HG02759 (cell line): ENCODE measurements around the gene ELK3.

Source experiments
- ATAC-seq: cut with Tn5 transposase; IDR thresholded peaks from one replicate; pipeline ENCODE4 v1.9.1; 2021; ENCODE audit warnings: mild to moderate bottlenecking, moderate library complexity; ENCODE audit not compliant: unreplicated experiment

ELK3 gene

DNA sequence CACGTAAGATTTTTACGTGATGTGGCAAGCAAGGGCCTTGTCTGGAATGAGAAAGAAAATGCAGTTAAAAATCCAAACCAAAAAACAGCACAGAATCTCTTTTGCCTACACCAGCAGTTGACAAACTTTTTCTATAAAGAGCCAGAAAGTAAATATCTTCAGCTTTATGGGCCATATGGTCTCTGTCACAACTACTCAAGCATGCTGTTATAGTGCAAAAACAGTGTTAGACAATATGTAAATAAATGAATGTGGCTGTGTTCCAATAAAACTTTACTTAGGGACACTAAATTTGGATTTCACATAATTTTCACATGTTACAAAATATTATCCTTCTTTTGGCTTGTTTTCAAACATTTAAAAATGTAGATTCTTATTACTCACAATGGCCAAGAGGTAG is 6.2 kb upstream of the ELK3 start:
- ATAC-seq: no peak

DNA sequence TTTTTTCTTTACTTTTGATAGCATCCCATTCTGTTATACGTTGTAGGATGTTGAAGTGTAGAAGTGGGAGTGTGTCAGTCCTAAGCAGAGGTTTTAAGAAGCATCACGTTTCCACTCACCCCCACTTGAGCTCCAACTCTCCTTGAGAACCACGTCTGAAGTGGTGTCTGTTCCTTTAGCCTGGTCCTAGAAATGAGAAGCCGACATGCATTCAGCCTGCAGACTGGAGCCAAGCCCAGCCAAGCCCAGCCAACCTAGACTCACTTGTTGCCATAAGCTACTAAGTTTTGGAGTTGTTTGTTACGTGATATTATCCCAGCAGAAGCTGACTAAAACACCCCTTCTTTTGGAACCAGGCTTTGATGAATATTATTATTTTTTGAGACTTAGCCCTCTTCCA is 4.4 kb upstream of the ELK3 start:
- ATAC-seq: no peak

DNA sequence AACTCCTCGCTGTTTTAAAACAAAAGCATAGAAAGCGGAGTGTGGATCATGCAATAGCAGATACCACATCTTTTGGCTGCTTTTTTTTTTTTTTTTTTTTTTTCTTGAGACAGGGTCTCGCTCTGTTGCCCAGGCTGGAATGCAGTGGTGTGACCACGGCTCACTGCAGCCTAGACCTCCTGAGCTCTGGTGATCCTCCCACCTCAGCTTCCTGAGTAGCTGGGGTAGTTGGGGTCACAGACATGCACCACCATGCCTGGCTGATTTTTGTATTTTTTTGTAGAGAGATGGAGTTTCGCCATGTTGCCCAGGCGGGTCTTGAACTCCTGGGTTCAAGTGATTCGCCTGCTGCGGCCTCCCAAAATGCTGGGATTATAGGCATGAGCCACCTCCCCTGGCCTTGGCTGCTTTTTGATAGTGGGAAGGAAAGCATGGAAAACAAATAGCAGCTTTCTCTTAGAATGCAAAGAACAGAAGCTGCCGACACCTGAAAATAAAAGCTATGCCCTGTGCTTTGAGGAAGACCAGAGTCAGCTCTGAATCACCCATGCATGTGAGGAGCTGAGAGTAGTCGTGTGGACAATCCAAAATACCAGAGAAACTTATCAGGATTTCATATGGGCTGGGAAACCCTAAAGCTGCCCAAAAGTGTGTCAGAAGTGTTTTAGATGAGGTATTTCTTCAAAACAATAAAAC is 3.6 kb upstream of the ELK3 start:
- ATAC-seq: no peak

DNA sequence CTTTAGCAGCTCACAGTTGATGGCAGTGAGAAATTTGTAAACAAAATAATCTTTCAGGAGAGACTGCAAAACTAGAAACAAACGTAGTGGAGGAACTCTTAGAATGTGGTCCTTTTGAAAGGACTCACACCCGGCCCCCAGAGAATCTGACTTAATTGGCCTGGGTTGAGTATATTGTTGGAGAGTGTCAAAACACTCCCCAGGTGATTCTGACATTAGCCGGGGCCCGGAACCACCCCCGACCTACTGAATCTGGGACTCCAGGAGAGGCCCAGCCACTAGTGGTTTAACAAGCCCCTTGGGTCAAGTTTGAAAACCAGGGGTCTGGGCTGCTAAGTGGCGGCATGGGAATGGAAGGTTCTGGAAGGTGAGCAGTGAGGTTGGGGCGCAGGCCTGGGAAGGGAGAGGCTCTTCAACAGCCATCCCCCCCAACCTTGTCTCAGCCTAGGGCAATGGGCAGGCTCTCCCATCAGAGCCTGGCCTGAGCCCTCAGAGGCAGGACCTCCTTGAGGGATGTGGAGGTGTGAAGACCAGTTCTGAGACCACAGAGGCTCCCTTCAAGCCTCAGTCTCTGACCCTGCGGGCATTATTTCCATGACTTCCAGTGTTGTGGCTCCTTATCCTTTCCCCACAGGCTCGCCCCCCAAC is 1.1 kb upstream of the ELK3 start:
- no peak for ATAC-seq

DNA sequence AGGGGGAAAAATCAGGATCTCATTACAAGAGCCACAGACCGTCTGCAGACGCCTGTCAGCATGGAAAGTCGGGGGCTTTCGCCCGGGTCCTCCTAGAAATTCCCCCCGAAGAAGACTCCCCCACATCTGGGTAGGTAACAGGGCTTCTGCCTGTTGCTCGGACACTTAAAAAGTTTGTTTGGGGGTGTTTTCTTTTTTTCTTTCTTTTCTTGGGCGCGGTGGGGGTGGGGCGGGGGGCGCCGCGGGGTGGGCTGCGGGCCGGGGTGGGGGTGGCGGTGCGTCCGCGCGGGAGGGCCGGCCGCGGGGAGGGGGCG is 358 bp downstream of the ELK3 start:
- ATAC-seq: peak; percentile 16

DNA sequence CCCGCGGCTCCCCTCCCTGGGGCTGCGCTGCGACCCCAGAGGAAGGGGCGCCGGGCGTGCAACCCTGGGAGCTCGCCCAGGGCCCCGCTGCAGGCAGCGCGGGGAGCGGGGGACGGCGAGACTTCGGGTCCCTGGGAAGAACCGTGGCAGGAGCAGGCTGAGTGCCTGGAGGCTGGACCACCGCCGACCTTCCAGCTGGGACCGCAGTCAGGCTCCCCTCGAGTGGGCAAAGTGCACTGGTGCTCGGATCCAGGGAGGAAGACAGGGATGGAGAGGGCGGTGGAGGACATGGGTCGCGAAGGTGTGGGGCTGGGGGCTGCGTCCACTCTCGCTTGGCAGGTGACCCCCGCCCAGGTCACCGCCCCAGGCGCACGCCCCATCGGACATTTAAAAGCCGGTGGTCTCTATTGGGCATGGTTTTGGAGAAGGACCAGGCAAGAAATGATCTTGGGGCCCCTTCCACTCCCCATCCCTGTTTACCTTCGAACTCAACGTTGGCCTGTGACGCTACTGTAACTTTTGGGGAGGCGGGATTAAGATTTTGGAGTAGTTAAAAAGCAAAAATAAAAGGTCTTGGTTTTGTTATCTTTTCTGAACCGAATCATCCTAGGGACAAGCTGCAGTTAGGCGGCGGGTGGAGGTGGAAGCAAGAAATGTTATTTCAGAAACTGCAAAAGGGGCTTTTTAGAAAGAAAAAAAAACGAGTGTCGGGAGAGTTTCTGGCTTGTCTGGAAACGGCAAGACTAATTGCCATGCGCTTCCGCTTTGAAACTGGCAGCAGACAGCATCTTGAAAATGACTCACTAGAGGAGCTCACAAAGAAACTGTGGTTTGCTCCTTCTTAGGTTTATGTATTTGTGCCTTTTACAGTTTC is 1.0 kb downstream of the ELK3 start:
- peak; percentile 79 for ATAC-seq

DNA sequence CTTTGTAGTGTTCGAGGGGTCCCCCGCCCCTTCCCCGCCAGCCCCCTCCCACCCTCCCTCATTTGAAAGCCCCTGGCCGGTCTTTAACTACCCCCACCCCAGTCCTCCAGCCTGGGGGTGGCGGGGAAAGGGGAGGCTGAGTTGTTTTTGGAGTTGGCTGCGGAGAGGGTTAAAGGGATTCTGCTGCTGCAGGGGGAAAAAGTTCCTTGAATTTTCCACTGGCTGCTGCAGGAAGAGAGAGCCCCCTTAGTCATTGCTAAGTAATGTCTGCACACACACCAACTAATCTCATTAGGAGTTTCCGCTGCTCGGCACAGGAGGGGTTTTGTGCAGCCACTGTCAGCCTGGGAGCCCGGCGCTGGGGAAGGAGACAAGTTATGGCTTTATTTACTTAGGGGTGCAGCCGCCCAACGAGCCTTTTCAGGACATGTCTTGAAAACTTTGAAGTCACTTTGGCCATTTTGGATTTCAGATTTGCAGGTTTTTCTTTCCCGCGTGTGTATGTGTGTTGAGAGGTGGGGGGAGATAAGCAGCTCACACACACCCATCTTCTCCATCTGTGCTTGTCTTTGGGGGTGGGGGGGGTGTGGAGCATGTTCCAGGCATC is 1.8 kb downstream of the ELK3 start:
- ATAC-seq: no peak

DNA sequence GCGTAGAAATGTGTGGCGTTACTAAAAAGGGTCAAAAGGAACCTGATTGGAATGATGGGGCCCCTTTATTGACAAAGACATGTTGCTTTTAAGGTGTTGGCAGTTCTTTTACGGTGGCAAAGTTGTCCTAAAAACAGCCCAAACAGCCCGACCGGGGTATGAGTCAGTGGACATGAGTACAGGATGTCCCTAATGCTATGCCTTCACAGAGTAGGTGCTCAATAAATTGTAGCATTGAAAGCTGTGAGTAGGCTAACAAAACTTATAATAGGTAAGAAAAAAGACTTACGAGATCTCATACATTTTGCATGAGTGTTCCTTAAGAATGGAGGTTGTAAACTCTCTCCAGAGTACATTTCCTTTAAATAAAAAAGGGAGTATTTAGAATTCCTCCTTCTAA is 2.6 kb downstream of the ELK3 start:
- no peak for ATAC-seq

DNA sequence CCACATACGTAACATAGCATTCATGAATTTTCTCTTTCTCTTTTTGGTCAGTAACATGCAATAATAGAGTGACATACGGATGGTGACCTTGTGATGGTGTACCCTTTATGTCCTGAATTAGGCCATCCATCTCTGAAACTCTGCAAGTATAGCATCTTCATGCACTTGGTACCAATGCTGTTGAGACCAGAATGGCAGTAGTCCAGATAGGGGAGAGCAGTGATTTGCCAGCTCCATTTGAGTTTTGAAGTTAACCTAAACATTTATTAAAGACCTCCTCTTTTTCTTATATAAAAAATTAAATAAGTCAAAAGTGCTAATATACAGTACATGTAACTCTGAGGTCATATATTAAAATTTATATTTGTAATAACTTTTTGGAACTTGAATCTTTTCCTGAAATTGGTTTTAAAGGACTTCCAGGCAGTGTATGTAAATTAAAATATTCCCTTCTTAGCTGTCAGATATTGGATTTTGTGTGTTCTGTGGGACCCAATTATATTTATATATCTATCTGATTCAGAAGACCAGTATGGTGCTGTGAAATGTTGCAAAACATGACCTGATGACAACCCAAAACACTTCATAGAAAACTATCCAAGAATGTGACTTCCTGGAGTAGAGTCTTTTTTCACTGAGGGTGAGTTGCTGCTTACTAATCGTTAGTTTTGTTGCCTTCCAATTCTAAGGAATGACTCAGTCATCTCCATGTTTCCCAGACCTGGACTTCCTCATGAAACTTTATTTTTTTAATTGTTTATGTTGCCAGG is 3.5 kb downstream of the ELK3 start:
- no peak for ATAC-seq

DNA sequence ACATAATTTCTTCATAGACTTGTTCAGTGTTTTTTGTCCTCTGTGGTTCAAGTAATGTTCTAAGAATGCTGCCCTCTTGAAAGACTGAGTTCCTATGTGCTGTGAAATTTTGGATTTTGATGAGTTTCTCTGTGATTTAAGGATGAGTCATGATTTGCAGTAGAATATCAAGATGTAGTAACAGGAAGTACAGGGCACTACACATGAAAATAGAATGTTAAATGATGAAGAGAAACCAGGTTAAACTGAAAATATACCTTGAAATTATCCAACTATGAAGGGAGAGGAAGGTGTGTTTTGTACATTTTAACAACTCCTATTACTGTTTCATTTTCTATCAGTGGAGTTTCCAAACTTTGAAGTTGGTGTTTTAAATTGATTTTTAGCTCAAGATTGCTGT is 4.8 kb downstream of the ELK3 start:
- ATAC-seq: no peak

DNA sequence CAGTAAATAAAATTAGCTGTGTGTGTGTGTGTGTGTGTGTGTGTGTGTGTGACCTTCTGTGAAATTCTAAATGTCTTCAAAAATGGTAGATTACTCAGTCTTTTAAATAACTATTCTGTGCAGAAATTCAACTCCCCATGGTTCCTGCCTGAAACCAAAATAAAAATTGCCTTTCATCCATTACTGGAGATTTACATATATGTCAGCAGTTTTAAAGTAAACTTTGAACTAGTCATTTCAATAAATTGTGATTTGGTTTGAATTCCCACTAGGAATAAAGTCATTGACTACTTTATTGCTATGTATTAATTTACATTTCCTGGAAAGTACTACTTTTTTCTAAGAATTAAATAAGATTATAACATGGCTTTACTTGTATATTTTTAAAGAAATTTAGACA is 5.3 kb downstream of the ELK3 start:
- ATAC-seq: no peak

DNA sequence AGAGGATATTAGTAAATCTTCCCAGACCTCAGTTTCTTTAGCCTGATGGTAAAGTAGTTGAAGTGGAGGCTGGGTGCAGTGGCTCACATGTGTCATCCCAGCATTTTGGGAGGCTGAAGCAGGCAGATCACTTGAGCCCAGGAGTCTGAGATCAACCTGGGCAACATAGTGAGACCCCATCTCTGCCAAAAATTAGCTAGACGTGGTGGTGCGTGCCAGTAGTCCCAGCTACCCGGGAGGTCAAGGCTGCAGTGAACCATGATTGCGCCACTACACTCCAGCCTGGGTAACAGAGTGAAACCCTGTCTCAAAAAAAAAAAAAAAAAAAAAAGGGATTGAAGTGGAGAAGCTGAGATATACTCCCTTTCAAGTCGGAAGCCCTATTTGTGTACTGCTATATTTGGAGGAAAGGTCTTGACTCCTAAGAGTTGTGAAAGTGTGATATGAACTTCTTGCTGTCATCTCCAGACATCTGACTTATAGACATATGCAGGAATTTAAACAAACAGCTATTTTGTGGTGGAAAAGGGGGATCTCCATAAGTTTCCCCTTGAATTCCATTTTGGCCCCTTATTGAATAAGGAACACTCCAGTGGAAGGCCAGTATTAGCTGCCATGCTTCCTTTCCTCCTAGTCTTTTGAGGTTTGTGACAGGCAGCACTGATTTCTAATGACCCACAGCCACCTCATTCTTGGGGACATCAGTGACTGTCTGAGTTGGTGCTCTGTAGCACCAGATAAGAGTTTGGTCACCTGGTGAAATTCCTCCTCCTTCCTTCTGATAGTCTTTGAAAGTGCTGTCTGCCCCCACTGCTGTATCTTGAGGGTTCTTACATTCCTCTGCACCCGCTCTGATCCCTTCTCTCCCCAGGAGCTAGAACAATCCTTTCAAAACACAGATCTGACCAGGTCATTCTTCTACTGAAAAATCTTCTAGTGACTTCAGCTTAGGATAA is 7.4 kb downstream of the ELK3 start:
- no peak for ATAC-seq

DNA sequence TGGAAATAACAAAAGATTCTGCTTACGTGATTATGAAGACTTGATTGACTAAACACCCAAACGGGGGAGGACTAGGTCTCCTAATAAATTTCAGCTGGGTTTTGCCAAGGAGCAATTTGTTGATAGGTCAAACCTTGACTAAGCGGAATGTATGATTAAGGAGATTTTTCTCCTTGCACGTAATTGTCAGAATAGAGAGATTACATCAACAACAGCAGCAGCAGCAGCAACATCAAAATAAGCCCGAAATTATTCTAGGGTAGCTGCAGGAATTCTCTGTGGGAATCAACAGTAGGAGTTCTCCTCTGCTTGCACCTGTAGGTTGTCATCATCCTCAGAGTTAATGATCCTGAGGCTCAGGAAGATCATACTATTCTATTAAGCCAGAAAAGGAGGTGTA is 10.2 kb downstream of the ELK3 start:
- ATAC-seq: no peak

DNA sequence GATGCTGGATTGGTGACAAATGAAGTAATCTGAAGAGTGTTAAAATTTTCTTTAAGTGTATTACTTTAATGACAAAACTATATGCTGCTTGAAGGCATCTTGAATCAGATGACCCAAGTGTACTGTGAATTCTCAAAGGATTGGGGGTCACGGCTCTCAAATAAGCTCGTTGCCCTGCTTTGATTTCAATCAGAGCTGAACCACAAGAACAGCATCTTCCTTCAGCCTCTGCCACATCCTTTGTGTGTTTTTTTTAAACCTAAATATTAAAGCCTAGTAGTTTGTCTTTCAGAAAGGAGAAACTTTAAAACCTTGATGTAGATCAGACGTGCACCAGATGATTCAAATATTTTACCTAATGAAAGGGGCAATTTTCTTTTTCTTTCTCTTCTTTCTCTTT is 11.7 kb downstream of the ELK3 start:
- no peak for ATAC-seq

DNA sequence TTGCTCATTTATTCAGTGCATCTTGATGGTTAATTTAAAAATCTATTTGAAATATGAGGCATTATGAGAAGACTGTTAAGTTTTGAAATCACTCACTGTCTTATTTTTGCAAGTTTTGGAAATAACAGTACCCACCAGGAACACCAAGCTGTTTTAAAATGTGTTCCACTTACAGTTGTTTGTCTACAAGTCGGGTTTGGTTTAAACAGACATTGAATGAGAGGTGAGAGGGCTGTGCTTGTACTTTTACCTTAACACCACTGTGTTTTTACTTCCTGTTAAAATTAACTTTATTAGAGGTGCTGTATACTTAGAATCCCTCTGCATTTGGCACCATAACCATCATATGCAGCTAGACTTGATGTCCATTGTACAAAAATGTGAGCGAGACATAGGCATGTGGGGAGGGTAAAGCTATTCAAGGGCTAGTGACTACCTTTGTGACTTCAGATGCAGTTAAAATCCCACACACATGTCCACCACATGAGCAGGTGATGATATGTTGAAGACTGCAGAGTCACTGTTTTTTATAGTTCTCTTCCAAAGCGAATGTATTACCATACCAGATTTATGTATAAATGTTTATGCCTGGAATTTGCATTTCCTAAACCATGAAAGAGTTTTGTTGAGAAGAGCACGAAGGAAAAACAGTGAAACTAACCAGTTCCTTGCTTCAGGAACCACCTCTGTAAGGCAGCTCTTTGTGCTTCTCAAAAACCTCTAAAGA is 12.9 kb downstream of the ELK3 start:
- ATAC-seq: no peak

DNA sequence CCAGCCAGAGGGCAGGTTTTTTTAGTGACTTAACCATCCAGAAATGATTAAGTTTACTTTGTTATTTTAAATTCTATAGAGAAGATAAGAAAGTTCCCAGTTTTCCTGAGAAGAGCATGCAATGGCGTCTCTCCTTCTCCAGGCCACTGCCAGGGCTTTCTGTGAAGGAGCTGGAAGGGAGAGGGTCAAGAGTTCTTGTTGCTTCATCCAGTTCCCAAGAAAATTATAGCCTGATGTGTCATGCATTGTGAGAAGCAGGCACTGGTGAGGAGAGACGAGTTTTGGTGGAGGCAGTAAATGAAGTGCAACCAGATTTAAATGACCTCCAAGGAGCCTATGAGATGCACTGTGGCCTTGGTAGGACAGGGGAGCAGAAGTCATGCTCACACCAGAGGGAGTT is 14.2 kb downstream of the ELK3 start:
- ATAC-seq: no peak

DNA sequence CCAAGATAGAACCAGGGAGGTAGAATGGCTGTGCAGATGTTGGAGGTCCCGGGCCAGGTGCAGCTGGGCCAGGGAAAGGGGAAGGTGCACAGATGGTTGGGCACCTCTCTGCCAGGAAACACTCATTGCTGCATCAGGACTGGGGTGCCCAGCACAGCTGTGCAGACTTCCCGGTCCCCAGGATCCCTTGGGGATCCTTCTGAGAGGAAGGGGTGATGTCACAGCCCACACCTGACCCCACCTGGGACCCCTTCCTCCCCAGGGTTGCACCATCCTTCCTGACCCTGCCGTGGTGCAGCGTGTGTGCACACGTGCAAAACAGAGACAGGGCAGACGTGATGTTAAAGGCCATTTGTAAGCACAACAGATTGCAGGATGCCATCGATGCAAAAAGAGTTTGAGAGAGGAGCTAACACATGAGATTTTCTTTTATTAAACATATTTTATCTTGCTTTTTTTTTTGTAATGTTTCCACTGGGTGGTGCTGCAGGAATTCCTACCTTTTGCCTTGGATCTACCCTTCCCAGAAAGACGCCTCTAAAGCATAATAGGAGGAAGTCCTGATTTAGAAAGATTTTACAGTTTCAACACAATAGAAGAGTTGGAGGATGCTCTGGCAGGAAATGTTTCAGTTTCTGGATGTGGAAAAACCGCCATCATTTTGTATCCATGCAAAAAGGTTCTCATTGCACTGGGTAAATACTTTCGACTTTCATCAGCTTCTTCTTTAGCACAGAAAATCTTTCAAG is 14.8 kb downstream of the ELK3 start:
- ATAC-seq: peak; percentile 36

DNA sequence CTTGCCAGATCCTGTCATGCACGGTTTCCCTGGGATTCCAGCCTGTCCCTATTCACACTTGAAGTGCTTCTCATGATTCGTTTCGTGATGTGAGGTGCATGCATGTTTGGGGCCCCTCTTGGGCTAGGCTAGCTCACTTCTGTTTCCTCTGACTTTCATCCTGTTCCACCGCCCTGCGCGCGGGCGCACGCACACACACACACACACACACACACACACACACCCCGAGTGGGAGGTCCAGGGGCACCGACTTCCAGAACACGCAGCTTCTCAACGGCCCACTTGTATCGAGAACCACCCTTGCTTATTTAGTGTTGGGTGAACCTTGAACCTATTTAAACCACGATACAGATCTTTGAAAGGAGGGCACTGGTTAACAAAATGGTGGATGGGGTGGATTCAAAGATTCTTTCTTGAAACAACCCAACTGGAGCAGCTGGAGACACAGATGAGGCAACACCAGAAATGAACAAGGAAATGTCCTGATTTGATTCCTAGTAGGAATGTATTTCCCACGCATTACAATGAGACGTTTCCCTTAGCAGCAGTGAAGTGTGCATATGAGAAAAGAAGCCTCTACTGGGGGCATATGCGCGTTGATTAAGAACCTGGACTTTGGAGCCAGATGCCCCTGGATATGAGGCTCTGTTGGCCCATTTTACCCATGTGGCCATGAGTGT is 16.3 kb downstream of the ELK3 start:
- ATAC-seq: no peak
